ENCODE measurements around the gene TSPAN7.

DNA sequence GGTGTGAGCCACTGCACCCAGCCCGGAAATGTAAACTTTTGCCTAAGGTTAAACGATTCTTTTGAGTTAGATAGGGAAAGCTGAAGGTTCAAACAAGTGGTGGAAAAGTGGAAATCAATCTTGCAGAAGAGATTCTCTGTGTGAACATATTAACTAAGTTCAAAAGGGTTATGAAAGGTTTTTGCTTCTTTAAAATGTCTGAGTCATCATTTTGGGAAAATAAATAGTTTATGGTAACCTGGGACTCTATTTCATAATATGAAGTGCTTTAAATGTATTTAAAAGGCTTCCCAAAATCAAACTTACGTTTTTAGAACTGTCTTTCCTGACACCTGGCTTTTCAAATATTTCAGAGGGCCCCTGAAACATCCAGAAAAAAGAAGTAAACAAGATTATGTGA lies 166.3 kb downstream of the TSPAN7 start:
- TF ChIP-seq YY1 (IDR thresholded peaks at IDR 0.05; ENCODE audit: insufficient read depth, insufficient read length) = no peak
- TF ChIP-seq ZNF274 (IDR thresholded peaks at IDR 0.05; ENCODE audit: low read depth, low read length) = no peak
- no peak for TF ChIP-seq SUZ12 (IDR thresholded peaks at IDR 0.05; ENCODE audit: extremely low read depth, insufficient read depth, insufficient read length)
